Cardiac muscle cell (in vitro differentiated cells and primary cell): Measurements from ENCODE around the gene SPRYD3. TPM values are rescaled to one million over a fixed set of nuclear protein-coding genes. Genes with fewer than 3 reads are reported as not detected.

Experiments used
- DNase-seq, 2 donors: peaks; one replicate each; pipeline versions ENCODE4 v3.0.0 to v3.0.0-alpha.2; 2010 to 2017; ENCODE audit warnings: low read depth in 1 of 2, low spot score in 1 of 2
- H3K27ac ChIP-seq: fragments of 200-600 bp; sonication (generic); 2 replicates; pipeline ENCODE4 v1.5.1; 2016
- H3K27me3 ChIP-seq: fragments of 200-600 bp; sonication (generic); 2 replicates; pipeline ENCODE4 v1.6.0; 2016; ENCODE audit warnings: control low read depth
- H3K36me3 ChIP-seq: fragments of 200-600 bp; sonication (generic); 2 replicates; pipeline ENCODE4 v1.5.1; 2016; ENCODE audit warnings: control low read depth
- H3K4me1 ChIP-seq: fragments of 200-600 bp; sonication (generic); 2 replicates; pipeline ENCODE4 v1.8.1; 2017; ENCODE audit warnings: low read depth, mild to moderate bottlenecking, mixed run types
- H3K4me3 ChIP-seq: fragments of 200-600 bp; sonication (generic); 2 replicates; pipeline ENCODE4 v1.5.1; 2016; ENCODE audit warnings: mild to moderate bottlenecking
- H3K9me3 ChIP-seq: fragments of 200-600 bp; sonication (generic); 2 replicates; pipeline ENCODE4 v1.5.1; 2017; ENCODE audit warnings: low read depth, mild to moderate bottlenecking, control low read depth
- polyA plus RNA-seq: library from polyadenylated mRNA; unstranded; fragments of >200 nt; fragmentation: Nextera tagmentation; extraction: Ambion mirVana; gene quantifications from 2 replicates; pipeline ENCODE4 v1.2.1, GENCODE V29; 2016
- total RNA-seq: library from RNA; depleted of rRNA; stranded (reverse); fragments of >200 nt; gene quantifications from 2 replicates; pipeline ENCODE4 v1.2.3, GENCODE V29; 2016
- TF ChIP-seq, protein P1 (sequence below): IDR thresholded peaks from 2 replicates; pipeline ENCODE4 v1.5.1; 2012; ENCODE audit warnings: low read depth, mild to moderate bottlenecking, low read length

SPRYD3 gene
- total and polyA plus RNA-seq, 2 experiments from 2014 or later: 14.8 to 17.6 TPM

DNA sequence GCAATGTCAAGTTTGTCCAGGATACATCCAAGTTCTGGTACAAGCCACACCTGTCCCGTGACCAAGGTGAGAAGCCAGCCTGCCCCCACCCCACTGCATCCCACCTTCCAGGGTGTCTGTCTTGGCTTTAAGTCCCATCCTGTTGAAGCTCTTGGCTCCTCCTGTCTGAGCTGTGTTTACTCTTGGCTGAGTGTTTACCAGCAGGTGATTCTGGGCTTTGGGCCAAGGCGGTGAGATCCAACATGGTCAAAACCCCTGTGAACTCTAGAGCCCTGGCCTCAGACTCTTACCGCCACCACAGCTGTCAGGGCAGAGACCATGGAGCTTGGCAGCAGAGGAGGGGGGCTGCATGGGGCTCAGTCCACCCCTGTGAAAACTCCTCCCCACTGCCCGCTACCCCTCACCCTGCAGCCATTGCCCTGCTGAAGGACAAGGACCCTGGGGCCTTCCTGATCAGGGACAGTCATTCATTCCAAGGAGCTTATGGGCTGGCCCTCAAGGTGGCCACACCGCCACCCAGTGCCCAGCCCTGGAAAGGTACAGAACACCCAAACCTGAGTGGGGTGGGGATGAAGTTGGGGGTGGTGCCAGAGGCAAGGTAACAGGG, 17.7 kb downstream of the SPRYD3 start:
- Histone ChIP-seq H3K4me1 (peaks cover 13% of the 10 kb centered on the region), H3K27ac (no peak overlapping the region), H3K36me3 (no peaks in the 10 kb centered on the region), H3K9me3 (no peaks in the 10 kb centered on the region), H3K4me3 (no peak overlapping the region), H3K27me3 (no peaks in the 10 kb centered on the region)
- DNase-seq: peak in 1 of 2 donors; percentile 9
- TF ChIP-seq, protein P1, sequence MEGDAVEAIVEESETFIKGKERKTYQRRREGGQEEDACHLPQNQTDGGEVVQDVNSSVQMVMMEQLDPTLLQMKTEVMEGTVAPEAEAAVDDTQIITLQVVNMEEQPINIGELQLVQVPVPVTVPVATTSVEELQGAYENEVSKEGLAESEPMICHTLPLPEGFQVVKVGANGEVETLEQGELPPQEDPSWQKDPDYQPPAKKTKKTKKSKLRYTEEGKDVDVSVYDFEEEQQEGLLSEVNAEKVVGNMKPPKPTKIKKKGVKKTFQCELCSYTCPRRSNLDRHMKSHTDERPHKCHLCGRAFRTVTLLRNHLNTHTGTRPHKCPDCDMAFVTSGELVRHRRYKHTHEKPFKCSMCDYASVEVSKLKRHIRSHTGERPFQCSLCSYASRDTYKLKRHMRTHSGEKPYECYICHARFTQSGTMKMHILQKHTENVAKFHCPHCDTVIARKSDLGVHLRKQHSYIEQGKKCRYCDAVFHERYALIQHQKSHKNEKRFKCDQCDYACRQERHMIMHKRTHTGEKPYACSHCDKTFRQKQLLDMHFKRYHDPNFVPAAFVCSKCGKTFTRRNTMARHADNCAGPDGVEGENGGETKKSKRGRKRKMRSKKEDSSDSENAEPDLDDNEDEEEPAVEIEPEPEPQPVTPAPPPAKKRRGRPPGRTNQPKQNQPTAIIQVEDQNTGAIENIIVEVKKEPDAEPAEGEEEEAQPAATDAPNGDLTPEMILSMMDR: peak; percentile 22

DNA sequence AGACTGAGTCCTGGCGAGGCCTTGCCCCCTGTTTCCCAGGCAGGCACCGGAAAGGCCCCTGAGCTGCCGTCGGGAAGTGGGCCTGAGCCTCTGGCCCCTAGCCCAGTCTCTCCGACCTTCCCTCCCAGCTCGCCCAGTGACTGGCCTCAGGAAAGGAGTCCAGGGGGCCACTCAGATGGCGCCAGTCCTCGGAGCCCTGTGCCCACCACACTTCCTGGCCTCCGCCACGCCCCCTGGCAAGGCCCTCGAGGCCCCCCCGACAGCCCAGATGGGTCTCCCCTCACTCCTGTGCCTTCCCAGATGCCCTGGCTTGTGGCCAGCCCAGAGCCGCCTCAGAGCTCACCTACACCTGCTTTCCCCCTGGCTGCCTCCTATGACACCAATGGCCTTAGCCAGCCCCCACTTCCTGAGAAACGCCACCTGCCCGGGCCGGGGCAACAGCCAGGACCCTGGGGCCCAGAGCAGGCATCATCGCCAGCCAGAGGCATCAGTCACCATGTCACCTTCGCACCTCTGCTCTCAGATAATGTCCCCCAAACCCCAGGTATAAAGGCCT, 18.4 kb downstream of the SPRYD3 start:
- peak in 1 of 2 donors; percentile 2 for DNase-seq
- TF ChIP-seq, protein P1: no peak
- Histone ChIP-seq H3K4me1 (peaks cover 13% of the 10 kb centered on the region), H3K36me3 (no peaks in the 10 kb centered on the region), H3K9me3 (no peaks in the 10 kb centered on the region), H3K27ac (no peak overlapping the region), H3K4me3 (no peak overlapping the region), H3K27me3 (no peaks in the 10 kb centered on the region)

DNA sequence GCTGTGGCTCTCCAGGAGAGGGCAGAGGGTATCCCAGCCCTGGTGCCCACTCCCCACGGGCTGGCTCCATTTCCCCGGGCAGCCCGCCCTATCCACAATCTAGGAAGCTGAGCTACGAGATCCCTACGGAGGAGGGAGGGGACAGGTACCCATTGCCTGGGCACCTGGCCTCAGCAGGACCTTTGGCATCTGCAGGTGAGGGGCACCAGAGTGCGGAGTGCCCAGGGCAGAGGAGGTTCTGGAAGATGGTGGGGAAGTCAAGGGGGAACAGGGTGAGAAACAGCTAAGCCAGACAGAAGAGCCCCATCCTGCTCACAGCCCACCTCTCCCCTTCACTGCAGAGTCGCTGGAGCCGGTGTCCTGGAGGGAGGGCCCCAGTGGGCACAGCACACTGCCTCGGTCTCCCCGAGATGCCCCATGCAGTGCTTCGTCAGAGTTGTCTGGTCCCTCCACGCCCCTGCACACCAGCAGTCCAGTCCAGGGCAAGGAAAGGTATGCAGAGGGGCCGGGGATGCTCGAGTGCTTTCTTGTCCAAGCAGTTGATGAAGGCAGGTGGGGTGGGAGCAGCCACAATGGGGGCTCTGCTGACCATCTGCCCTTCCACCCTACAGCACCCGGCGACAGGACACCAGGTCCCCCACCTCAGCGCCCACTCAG, 19.0 kb downstream of the SPRYD3 start:
- TF ChIP-seq, protein P1: no peak
- Histone ChIP-seq H3K27ac (no peak overlapping the region), H3K36me3 (no peaks in the 10 kb centered on the region), H3K4me1 (peaks cover 13% of the 10 kb centered on the region), H3K9me3 (no peaks in the 10 kb centered on the region), H3K27me3 (no peaks in the 10 kb centered on the region), H3K4me3 (no peak overlapping the region)
- DNase-seq: no peak

DNA sequence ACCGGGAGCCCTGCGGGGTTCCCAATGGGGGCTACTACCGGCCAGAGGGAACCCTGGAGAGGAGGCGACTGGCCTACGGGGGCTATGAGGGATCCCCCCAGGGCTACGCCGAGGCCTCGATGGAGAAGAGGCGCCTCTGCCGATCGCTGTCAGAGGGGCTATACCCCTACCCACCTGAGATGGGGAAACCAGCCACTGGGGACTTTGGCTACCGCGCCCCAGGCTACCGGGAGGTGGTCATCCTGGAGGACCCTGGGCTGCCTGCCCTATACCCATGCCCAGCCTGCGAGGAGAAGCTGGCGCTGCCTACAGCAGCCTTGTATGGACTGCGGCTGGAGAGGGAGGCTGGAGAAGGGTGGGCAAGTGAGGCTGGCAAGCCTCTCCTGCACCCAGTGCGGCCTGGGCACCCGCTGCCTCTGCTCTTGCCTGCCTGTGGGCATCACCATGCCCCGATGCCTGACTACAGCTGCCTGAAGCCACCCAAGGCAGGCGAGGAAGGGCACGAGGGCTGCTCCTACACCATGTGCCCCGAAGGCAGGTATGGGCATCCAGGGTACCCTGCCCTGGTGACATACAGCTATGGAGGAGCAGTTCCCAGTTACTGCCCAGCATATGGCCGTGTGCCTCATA, 19.6 kb downstream of the SPRYD3 start:
- no peaks in the 10 kb centered on the region for H3K27me3 ChIP-seq
- H3K4me3 ChIP-seq: no peak overlapping the region
- no peaks in the 10 kb centered on the region for H3K9me3 ChIP-seq
- peaks cover 15% of the 10 kb centered on the region for H3K4me1 ChIP-seq
- H3K27ac ChIP-seq: no peak overlapping the region
- no peaks in the 10 kb centered on the region for H3K36me3 ChIP-seq
- TF ChIP-seq, protein P1: no peak
- DNase-seq: no peak

DNA sequence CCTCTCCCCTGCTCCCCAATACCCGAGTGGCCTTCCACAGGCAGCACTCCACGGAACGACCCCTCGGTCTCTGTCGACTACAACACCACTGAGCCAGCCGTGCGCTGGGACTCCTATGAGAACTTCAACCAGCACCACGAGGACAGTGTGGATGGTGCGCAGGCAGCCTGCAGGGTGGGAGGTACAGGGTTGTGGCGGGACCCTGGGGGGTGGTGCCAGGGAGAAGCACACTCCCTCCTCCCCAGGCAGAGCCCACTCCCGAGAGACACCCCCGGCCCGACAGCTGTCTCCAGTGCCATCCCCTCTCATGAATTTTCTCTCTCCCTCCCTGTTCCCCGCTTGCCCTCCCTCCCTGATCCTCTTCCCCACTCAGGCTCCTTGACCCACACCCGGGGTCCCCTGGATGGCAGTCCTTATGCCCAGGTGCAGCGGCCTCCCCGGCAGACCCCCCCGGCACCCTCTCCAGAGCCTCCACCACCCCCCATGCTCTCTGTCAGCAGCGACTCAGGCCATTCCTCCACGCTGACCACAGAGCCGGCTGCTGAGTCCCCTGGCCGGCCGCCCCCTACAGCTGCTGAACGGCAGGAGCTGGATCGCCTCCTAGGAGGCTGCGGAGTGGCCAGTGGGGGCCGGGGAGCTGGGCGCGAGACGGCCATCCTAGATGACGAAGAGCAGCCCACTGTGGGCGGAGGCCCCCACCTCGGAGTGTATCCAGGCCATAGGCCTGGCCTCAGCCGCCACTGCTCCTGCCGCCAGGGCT, 20.3 kb downstream of the SPRYD3 start:
- Histone ChIP-seq H3K4me3 (no peak overlapping the region), H3K36me3 (no peaks in the 10 kb centered on the region), H3K27me3 (no peaks in the 10 kb centered on the region), H3K27ac (no peak overlapping the region), H3K4me1 (peaks cover 16% of the 10 kb centered on the region), H3K9me3 (no peaks in the 10 kb centered on the region)
- TF ChIP-seq, protein P1: no peak
- DNase-seq: peak in 1 of 2 donors; percentile 3
